ENCODE measurements around the gene OGFOD2. TPM values are rescaled to one million over a fixed set of nuclear protein-coding genes. Genes with fewer than 3 reads are reported as not detected.
A peak's percentile ranks its signal among the peaks of the same experiment; 100 is the strongest.

The OGFOD2 gene
- total and polyA plus RNA-seq, 2 of the 13 experiments (the other 11 are each of a cell fraction or from before 2014, with no cell fraction given) = 13.2 to 14.6 TPM

DNA sequence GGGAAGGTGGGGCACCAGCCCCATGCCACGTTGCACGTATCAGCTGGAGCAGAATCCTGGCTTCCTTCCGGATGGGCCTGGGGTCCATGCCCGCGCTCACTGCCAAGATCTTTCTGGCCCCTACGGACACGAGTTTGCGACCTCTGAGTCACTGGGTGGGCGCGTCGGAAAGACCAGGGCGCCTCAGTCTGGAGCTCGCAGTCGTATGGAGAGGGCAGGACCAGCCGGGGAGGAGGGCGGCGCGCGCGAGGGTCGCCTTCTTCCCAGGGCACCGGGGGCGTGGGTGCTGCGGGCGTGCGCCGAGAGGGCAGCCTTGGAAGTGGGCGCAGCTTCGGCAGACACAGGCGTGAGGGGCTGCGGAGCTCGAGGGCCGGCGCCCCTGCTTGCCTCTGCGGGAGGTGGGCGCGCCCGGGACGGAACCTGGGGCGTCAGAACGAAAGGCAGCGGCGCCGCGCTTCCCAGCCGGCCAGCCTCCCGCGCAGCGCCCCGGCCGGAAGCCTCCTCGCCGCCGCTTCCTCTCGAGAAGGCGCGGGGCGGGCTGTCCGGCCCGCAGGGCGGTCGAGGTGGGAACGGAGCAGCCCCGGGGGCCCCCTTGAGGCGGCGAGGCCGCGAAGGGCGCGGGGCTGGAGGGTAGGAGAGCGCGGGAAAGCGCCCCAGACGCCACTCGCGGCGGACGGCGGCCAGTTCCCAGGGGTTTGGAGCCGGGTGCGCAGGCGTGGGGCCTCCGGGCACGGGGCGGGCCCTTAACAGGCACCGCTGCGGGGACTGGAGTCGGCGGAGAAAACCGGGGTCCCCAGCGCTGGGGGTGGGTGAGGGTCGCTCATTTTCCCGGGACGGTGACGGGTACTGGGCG lies 5.4 kb downstream of the OGFOD2 start, which contains the start of gene ARL6IP4 (continued):
- TF ChIP-seq, protein P1, sequence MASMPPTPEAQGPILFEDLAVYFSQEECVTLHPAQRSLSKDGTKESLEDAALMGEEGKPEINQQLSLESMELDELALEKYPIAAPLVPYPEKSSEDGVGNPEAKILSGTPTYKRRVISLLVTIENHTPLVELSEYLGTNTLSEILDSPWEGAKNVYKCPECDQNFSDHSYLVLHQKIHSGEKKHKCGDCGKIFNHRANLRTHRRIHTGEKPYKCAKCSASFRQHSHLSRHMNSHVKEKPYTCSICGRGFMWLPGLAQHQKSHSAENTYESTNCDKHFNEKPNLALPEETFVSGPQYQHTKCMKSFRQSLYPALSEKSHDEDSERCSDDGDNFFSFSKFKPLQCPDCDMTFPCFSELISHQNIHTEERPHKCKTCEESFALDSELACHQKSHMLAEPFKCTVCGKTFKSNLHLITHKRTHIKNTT (CRISPR knock-in tag; IDR thresholded peaks at IDR 0.05) = no peak
- TF ChIP-seq, protein P2, sequence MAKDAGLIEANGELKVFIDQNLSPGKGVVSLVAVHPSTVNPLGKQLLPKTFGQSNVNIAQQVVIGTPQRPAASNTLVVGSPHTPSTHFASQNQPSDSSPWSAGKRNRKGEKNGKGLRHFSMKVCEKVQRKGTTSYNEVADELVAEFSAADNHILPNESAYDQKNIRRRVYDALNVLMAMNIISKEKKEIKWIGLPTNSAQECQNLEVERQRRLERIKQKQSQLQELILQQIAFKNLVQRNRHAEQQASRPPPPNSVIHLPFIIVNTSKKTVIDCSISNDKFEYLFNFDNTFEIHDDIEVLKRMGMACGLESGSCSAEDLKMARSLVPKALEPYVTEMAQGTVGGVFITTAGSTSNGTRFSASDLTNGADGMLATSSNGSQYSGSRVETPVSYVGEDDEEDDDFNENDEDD (CRISPR knock-in tag; IDR thresholded peaks at IDR 0.05; ENCODE audit: borderline replicate concordance) = peak; percentile 38; the same call in 1 of the 2 replicates
- TF ChIP-seq ZNF644 (CRISPR knock-in tag; IDR thresholded peaks at IDR 0.05; ENCODE audit: low read depth) (no peak), TOPORS (CRISPR knock-in tag; IDR thresholded peaks at IDR 0.05) (peak; percentile 93; the same call in 1 of the 2 replicates), ZBTB7B (CRISPR knock-in tag; IDR thresholded peaks at IDR 0.05) (peak; percentile 63; the same call in 1 of the 2 replicates), ZMAT3 (CRISPR knock-in tag; conservative IDR thresholded peaks at IDR 0.05) (peak; percentile 26; the same call in 1 of the 2 replicates), ZNF224 (CRISPR knock-in tag; IDR thresholded peaks at IDR 0.05) (peak; percentile 87; the same call in 1 of the 2 replicates), ZC3H13 (CRISPR knock-in tag; IDR thresholded peaks at IDR 0.05) (peak; percentile 92; the same call in 1 of the 2 replicates), ZNF841 (CRISPR knock-in tag; IDR thresholded peaks at IDR 0.05; ENCODE audit: borderline replicate concordance) (0 out of 2 replicates have a peak, but pooled peaks have one; percentile 78), SALL1 (CRISPR knock-in tag; IDR thresholded peaks at IDR 0.05) (peak; percentile 70), YEATS2 (CRISPR knock-in tag; IDR thresholded peaks at IDR 0.05; ENCODE audit: borderline replicate concordance) (peak; percentile 28; the same call in 1 of the 2 replicates), ASH2L (IDR thresholded peaks at IDR 0.05; ENCODE audit: insufficient read length, low read depth, low read length) (peak; percentile 83), ZNF564 (CRISPR knock-in tag; IDR thresholded peaks at IDR 0.05) (peak; percentile 88), KLF6 (CRISPR knock-in tag; IDR thresholded peaks at IDR 0.05) (0 out of 2 replicates have a peak, but pooled peaks have one; percentile 50), ZSCAN31 (CRISPR knock-in tag; IDR thresholded peaks at IDR 0.05; ENCODE audit: low read depth) (peak; percentile 29; the same call in 1 of the 2 replicates)
- TF ChIP-seq, protein P3, sequence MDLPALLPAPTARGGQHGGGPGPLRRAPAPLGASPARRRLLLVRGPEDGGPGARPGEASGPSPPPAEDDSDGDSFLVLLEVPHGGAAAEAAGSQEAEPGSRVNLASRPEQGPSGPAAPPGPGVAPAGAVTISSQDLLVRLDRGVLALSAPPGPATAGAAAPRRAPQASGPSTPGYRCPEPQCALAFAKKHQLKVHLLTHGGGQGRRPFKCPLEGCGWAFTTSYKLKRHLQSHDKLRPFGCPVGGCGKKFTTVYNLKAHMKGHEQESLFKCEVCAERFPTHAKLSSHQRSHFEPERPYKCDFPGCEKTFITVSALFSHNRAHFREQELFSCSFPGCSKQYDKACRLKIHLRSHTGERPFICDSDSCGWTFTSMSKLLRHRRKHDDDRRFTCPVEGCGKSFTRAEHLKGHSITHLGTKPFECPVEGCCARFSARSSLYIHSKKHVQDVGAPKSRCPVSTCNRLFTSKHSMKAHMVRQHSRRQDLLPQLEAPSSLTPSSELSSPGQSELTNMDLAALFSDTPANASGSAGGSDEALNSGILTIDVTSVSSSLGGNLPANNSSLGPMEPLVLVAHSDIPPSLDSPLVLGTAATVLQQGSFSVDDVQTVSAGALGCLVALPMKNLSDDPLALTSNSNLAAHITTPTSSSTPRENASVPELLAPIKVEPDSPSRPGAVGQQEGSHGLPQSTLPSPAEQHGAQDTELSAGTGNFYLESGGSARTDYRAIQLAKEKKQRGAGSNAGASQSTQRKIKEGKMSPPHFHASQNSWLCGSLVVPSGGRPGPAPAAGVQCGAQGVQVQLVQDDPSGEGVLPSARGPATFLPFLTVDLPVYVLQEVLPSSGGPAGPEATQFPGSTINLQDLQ (CRISPR knock-in tag; IDR thresholded peaks at IDR 0.05) = peak; percentile 96
- TF ChIP-seq, protein P4, sequence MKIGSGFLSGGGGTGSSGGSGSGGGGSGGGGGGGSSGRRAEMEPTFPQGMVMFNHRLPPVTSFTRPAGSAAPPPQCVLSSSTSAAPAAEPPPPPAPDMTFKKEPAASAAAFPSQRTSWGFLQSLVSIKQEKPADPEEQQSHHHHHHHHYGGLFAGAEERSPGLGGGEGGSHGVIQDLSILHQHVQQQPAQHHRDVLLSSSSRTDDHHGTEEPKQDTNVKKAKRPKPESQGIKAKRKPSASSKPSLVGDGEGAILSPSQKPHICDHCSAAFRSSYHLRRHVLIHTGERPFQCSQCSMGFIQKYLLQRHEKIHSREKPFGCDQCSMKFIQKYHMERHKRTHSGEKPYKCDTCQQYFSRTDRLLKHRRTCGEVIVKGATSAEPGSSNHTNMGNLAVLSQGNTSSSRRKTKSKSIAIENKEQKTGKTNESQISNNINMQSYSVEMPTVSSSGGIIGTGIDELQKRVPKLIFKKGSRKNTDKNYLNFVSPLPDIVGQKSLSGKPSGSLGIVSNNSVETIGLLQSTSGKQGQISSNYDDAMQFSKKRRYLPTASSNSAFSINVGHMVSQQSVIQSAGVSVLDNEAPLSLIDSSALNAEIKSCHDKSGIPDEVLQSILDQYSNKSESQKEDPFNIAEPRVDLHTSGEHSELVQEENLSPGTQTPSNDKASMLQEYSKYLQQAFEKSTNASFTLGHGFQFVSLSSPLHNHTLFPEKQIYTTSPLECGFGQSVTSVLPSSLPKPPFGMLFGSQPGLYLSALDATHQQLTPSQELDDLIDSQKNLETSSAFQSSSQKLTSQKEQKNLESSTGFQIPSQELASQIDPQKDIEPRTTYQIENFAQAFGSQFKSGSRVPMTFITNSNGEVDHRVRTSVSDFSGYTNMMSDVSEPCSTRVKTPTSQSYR (CRISPR knock-in tag; IDR thresholded peaks at IDR 0.05; ENCODE audit: borderline replicate concordance) = no peak
- TF ChIP-seq, protein P5, sequence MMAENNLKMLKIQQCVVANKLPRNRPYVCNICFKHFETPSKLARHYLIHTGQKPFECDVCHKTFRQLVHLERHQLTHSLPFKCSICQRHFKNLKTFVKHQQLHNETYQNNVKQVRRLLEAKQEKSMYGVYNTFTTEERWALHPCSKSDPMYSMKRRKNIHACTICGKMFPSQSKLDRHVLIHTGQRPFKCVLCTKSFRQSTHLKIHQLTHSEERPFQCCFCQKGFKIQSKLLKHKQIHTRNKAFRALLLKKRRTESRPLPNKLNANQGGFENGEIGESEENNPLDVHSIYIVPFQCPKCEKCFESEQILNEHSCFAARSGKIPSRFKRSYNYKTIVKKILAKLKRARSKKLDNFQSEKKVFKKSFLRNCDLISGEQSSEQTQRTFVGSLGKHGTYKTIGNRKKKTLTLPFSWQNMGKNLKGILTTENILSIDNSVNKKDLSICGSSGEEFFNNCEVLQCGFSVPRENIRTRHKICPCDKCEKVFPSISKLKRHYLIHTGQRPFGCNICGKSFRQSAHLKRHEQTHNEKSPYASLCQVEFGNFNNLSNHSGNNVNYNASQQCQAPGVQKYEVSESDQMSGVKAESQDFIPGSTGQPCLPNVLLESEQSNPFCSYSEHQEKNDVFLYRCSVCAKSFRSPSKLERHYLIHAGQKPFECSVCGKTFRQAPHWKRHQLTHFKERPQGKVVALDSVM (CRISPR knock-in tag; IDR thresholded peaks at IDR 0.05) = peak; percentile 44; the same call in 1 of the 2 replicates

Measured in HepG2 (cell line).